Pancreas (tissue), 10 donors: ENCODE data around the gene SLC39A10. TPM values are rescaled to one million over a fixed set of nuclear protein-coding genes. Genes with fewer than 3 reads are reported as not detected.

ENCODE experiments used
- ATAC-seq, 4 donors: fragments of 200-7000 bp; cut with Tn5 transposase; one replicate each; pipeline versions ENCODE4 v1.8.0 to v1.9.1; 2020; ENCODE audit warnings: mild to moderate bottlenecking in 4 of 4, moderate library complexity in 4 of 4
- DNase-seq, 6 donors: peaks; one replicate each; pipeline ENCODE4 v3.0.0-alpha.2; 2020
- FAIRE-seq: peaks from 2 replicates; lab custom pipeline; 2012; peaks lifted over from hg19 to GRCh38; lab: Jason Lieb, UNC
- H3K27ac ChIP-seq, 4 donors: fragments of 200-600 bp; sonication (generic); 1 replicate in 3 of 4; 2 replicates in 1 of 4; pipeline versions ENCODE4 v1.5.0 to v1.8.0; 2020
- H3K27me3 ChIP-seq, 4 donors: fragments of 200-600 bp; one replicate each; pipeline ENCODE4 v1.8.0; 2021
- H3K36me3 ChIP-seq, 3 donors: fragments of 200-600 bp; sonication (generic) in 1 of 3; one replicate each; pipeline versions ENCODE4 v1.5.0 to v1.8.0; 2020 to 2021
- H3K4me1 ChIP-seq, 3 donors: fragments of 200-600 bp; one replicate each; pipeline ENCODE4 v1.8.0; 2021
- H3K4me3 ChIP-seq, 4 donors: fragments of 200-600 bp; sonication (generic) in 2 of 4; one replicate each; pipeline versions ENCODE4 v1.5.0 to v1.8.0; 2020 to 2021
- H3K9me3 ChIP-seq, 4 donors: fragments of 200-600 bp; one replicate each; pipeline ENCODE4 v1.8.0; 2021
- WGBS, 2 donors: extraction: QIAGEN DNeasy Blood & Tissue Kit; methylation state at CpG; one replicate each; pipeline ENCODE4 v1.1.7; 2013; 5-methylcytosine and 5-hydroxymethylcytosine counted together
- intact Hi-C, 3 donors: fragments of 100-400 bp; cut with DNase I; formaldehyde crosslinking; loops; one replicate each; pipeline versions ENCODE4 v1.11.1 to v1.14.2; 2022
- polyA plus RNA-seq, 2 donors: library from polyadenylated mRNA; stranded (reverse); fragments of 200-250 nt; gene quantifications; one replicate each; pipeline ENCODE4 v1.2.3, GENCODE V29; 2013
- total RNA-seq, 6 donors: library from RNA; stranded (reverse); fragmentation: NEBNext Ultra II Directional in 4 of 6; extraction: Animal tissue kit (Norgen Biotek cat#: 25700) in 4 of 6; gene quantifications; one replicate each; pipeline versions ENCODE4 v1.2.1 to v1.2.4, GENCODE V29; 2021 to 2023
- TF ChIP-seq, protein P1 (sequence below), 4 donors: fragments of 200-600 bp; sonication (generic) in 3 of 4; IDR thresholded peaks; one replicate each; pipeline versions ENCODE4 v1.5.0 to v1.8.0; 2021; ENCODE audit warnings: antibody characterized with exemption in 4 of 4
- donor health status: healthy with polysubstance abuse.
- donor health status: DM: no; HTN: no; CAD: no; lungs with moderate emphysema.
- donor health status: DM: no; HTN: no; CAD: no.
- donor health status: control.
- donor health status: control.
- donor health status: Bipolar disorder and iron deficiency.
- donor health status: DM: yes; HTN: yes; CAD: no.
- donor health status: DM: no; HTN: no; CAD: no.
- donor health status: DM: no; HTN: no; CAD: no.
- donor health status: DM: yes; HTN: yes; CAD: no.

The SLC39A10 gene
- total and polyA plus RNA-seq, 8 donors, result 6.3 to 17.3 (median 10.9) TPM

- no peaks in the 10 kb centered on the region for H3K36me3 ChIP-seq
- TF ChIP-seq, protein P1, sequence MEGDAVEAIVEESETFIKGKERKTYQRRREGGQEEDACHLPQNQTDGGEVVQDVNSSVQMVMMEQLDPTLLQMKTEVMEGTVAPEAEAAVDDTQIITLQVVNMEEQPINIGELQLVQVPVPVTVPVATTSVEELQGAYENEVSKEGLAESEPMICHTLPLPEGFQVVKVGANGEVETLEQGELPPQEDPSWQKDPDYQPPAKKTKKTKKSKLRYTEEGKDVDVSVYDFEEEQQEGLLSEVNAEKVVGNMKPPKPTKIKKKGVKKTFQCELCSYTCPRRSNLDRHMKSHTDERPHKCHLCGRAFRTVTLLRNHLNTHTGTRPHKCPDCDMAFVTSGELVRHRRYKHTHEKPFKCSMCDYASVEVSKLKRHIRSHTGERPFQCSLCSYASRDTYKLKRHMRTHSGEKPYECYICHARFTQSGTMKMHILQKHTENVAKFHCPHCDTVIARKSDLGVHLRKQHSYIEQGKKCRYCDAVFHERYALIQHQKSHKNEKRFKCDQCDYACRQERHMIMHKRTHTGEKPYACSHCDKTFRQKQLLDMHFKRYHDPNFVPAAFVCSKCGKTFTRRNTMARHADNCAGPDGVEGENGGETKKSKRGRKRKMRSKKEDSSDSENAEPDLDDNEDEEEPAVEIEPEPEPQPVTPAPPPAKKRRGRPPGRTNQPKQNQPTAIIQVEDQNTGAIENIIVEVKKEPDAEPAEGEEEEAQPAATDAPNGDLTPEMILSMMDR (IDR thresholded peaks at IDR 0.05), result no peak
- no peaks in the 10 kb centered on the region for H3K27me3 ChIP-seq
- no peak for DNase-seq
- no peak overlapping the region for H3K4me3 ChIP-seq
- no peak for FAIRE-seq
- no peak for ATAC-seq
- intact Hi-C loops, result no loop called here
- no peaks in the 10 kb centered on the region for H3K9me3 ChIP-seq
- 53 to 56% methylated on average over 2 of the region's 2 CpGs for WGBS, 2 donors
- no peak overlapping the region for H3K27ac ChIP-seq
- no peaks in the 10 kb centered on the region for H3K4me1 ChIP-seq
These were observed 111.4 kb downstream of the SLC39A10 start for GRCh38 chr2:195768431-195768830.

DNA sequence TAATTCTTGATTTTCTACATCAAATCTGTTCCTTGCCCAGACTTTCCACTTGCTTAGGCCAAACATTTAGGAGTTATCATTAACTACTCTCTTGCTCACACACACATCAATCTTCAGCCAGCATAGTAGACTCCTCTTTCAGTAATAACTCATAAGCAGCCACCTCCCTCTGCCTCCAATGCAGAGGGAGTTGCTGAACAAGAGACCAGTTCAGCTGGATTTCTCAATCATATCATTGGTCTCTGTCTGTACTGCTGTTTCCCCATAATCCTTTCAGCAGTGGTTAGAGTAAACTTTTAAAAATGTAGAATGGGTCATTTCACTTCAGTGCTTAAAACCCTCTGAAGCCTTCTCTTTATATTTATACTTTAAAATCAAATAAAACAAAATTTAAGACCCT, 112.9 kb downstream of the SLC39A10 start:
- Histone ChIP-seq H3K4me1 (no peaks in the 10 kb centered on the region), H3K4me3 (no peak overlapping the region), H3K9me3 (no peaks in the 10 kb centered on the region), H3K27ac (no peak overlapping the region), H3K36me3 (no peaks in the 10 kb centered on the region), H3K27me3 (no peaks in the 10 kb centered on the region)
- intact Hi-C loops, result no loop called here
- TF ChIP-seq, protein P1 (IDR thresholded peaks at IDR 0.05), result no peak
- FAIRE-seq, result no peak
- DNase-seq, result no peak
- ATAC-seq, result no peak

DNA sequence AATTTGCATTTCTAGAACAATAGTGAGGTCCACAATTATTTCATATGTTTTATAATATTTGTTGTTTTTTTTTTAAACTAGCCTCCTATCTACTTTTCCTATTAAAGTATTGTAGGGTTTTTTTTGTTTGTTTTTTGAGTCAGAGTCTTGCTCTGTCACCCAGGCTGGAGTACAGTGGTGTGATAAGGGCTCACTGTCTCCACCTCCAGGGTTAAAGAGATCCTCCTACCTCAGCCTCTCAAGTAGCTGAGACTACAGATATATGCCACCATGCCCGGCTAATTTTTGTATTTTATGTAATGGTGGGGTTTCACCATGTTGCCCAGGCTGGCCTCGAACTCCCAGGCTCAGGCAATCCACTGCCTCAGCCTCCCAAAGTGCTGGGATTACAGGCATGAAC, 122.5 kb downstream of the SLC39A10 start:
- intact Hi-C loops, result no loop called here
- Histone ChIP-seq H3K9me3 (no peaks in the 10 kb centered on the region), H3K4me3 (no peak overlapping the region), H3K27ac (no peak overlapping the region), H3K4me1 (no peaks in the 10 kb centered on the region), H3K27me3 (no peaks in the 10 kb centered on the region), H3K36me3 (no peaks in the 10 kb centered on the region)
- ATAC-seq (no peak), FAIRE-seq (no peak), DNase-seq (no peak)
- WGBS, 2 donors, result 85% methylated on average over 2 of the region's 2 CpGs
- TF ChIP-seq, protein P1 (IDR thresholded peaks at IDR 0.05), result no peak

DNA sequence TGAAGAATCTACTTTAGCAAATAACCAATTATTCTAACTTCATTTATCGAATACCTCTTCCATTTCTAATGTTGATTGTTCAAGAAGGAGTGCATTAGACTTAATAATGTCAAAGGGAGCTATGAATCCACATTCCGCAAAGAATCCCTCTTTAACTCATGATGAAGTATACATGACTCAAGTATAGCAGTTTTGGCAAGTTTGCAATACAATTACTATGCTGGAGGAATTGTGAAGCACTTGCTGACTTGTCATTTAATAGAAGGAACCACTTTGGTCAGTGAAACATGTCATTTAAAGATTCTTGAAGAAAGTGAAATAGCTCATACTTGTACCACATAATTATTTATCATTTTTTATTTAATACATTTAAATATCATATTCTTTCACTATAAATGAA, 125.1 kb downstream of the SLC39A10 start:
- TF ChIP-seq, protein P1 (IDR thresholded peaks at IDR 0.05), result no peak
- DNase-seq (no peak), FAIRE-seq (no peak), ATAC-seq (no peak)
- Histone ChIP-seq H3K4me1 (no peaks in the 10 kb centered on the region), H3K36me3 (no peaks in the 10 kb centered on the region), H3K27me3 (no peaks in the 10 kb centered on the region), H3K4me3 (no peak overlapping the region), H3K27ac (no peak overlapping the region), H3K9me3 (no peaks in the 10 kb centered on the region)
- intact Hi-C loops, result no loop called here
- 91 to 97% methylated on average over 2 of the region's 2 CpGs for WGBS, 2 donors
